Measurements from ENCODE around the gene BRS3. TPM values are rescaled to one million over a fixed set of nuclear protein-coding genes. Genes with fewer than 3 reads are reported as not detected.

The BRS3 gene
- total RNA-seq, result not detected in 2 replicates

GRCh38 chrX:136487647-136488046 is at the start of gene BRS3:
Gene BRS3, plus strand, starts transcription at chrX:136487947. Its CDS starts 168 bp downstream, at chrX:136488115.

GRCh38 chrX:136497556-136498052 is 9.9 kb downstream of the BRS3 start, which contains the start of gene HTATSF1:
Gene HTATSF1, plus strand, starts transcription at chrX:136497592. Its CDS starts 93 bp downstream, at chrX:136497685.

GRCh38 chrX:136531951-136532350 is 44.2 kb downstream of the BRS3 start, which contains the start of gene VGLL1:
Gene VGLL1, plus strand, starts transcription at chrX:136532215. Its CDS starts 3,806 bp downstream, at chrX:136536021.

Other genes with a start within 250 kb of the BRS3 start
- 6.8 and 11.0 TPM in 2 replicates for gene MAP7D3, start 236.5 kb upstream of the BRS3 start, total RNA-seq
- gene ADGRG4, start 187.0 kb upstream of the BRS3 start, total RNA-seq, result not detected in 2 replicates
- 48.9 and 53.0 TPM in 2 replicates for gene HTATSF1, start 9.6 kb downstream of the BRS3 start, total RNA-seq
- 1.7 and 2.2 TPM in 2 replicates for gene VGLL1, start 44.3 kb downstream of the BRS3 start, total RNA-seq
- not detected in 2 replicates for gene CD40LG, start 160.2 kb downstream of the BRS3 start, total RNA-seq

Data from nasal cavity respiratory epithelium epithelial cell of viscerocranial mucosa (primary cell).